Renal pelvis (tissue), 4 donors: ENCODE data around the gene TCF12. TPM values are rescaled to one million over a fixed set of nuclear protein-coding genes. Genes with fewer than 3 reads are reported as not detected.
"Not testable (repeated sequence)": the region's sequence is repeated elsewhere in the genome, so short reads cannot be mapped to it uniquely, and the experiment has no call there.

ENCODE experiments used
- DNase-seq: peaks from one replicate; pipeline ENCODE4 v3.0.0-alpha.2; 2013
- polyA plus RNA-seq, 3 donors: library from polyadenylated mRNA; unstranded; fragments of 120-200 nt; gene quantifications; one replicate each; pipeline ENCODE4 v1.2.1, GENCODE V29; 2013; ENCODE audit not compliant: insufficient read length in 3 of 3

The TCF12 gene
- polyA plus RNA-seq, 3 donors: 139 to 149 (median 142) TPM

GRCh38 chr15:57089815-57090495 is 171.5 kb downstream of the TCF12 start:
- no peak for DNase-seq

GRCh38 chr15:57090496-57090859 is 172.0 kb downstream of the TCF12 start:
- peak; percentile 82 for DNase-seq

- DNase-seq: no peak
Observed at GRCh38 chr15:57091636-57092035, 173.2 kb downstream of the TCF12 start.

- no peak for DNase-seq
Observed at GRCh38 chr15:57092252-57092651, 173.8 kb downstream of the TCF12 start.

GRCh38 chr15:57094321-57095257 is 176.1 kb downstream of the TCF12 start:
- no peak for DNase-seq

GRCh38 chr15:57095896-57096295 is 177.5 kb downstream of the TCF12 start:
- DNase-seq: no peak

GRCh38 chr15:57097246-57097645 is 178.8 kb downstream of the TCF12 start:
- no peak for DNase-seq

- DNase-seq: not testable (repeated sequence)
Observed at GRCh38 chr15:57097919-57098543, 179.6 kb downstream of the TCF12 start.

GRCh38 chr15:57098896-57099295 is 180.5 kb downstream of the TCF12 start:
- no peak for DNase-seq

GRCh38 chr15:57100136-57100539 is 181.7 kb downstream of the TCF12 start:
- DNase-seq: no peak

GRCh38 chr15:57102858-57103257 is 184.4 kb downstream of the TCF12 start:
- DNase-seq: no peak

GRCh38 chr15:57108296-57108695 is 189.9 kb downstream of the TCF12 start:
- DNase-seq: no peak

- DNase-seq: no peak
Observed at GRCh38 chr15:57109005-57109404, 190.6 kb downstream of the TCF12 start.

- no peak for DNase-seq
Observed at GRCh38 chr15:57111002-57111401, 192.6 kb downstream of the TCF12 start.

GRCh38 chr15:57112178-57112577 is 193.7 kb downstream of the TCF12 start:
- DNase-seq: peak; percentile 51

GRCh38 chr15:57114070-57114469 is 195.6 kb downstream of the TCF12 start:
- no peak for DNase-seq

GRCh38 chr15:57118013-57118799 is 199.8 kb downstream of the TCF12 start:
- no peak for DNase-seq

- no peak for DNase-seq
Observed at GRCh38 chr15:57122080-57122840, 203.8 kb downstream of the TCF12 start.

- no peak for DNase-seq
Observed at GRCh38 chr15:57124036-57124435, 205.6 kb downstream of the TCF12 start.

GRCh38 chr15:57129064-57129463 is 210.6 kb downstream of the TCF12 start:
- no peak for DNase-seq

- DNase-seq: no peak
Observed at GRCh38 chr15:57130956-57131355, 212.5 kb downstream of the TCF12 start.
